Ascending aorta (tissue), 2 donors: ENCODE measurements around the gene GAB2. TPM values are rescaled to one million over a fixed set of nuclear protein-coding genes. Genes with fewer than 3 reads are reported as not detected.

Experiments used
- DNase-seq, 2 donors: peaks; one replicate each; pipeline ENCODE4 v3.0.0-alpha.2; 2019; ENCODE audit warnings: low spot score in 2 of 2
- H3K27ac ChIP-seq, 2 donors: fragments of 200-600 bp; sonication (generic); one replicate each; pipeline ENCODE4 v1.5.1; 2016 to 2017; ENCODE audit warnings: mild to moderate bottlenecking in 1 of 2
- H3K27me3 ChIP-seq: fragments of 200-600 bp; sonication (generic); one replicate; pipeline ENCODE4 v1.5.1; 2017
- H3K36me3 ChIP-seq, 2 donors: fragments of 200-600 bp; sonication (generic); one replicate each; pipeline ENCODE4 v1.5.1; 2016
- H3K4me1 ChIP-seq, 2 donors: fragments of 200-600 bp; sonication (generic); one replicate each; pipeline ENCODE4 v1.5.1; 2016 to 2017; ENCODE audit warnings: mild to moderate bottlenecking in 1 of 2
- H3K4me3 ChIP-seq, 2 donors: fragments of 200-600 bp; sonication (generic); one replicate each; pipeline ENCODE4 v1.5.1; 2016 to 2017; ENCODE audit warnings: mild to moderate bottlenecking in 1 of 2
- H3K9me3 ChIP-seq, 2 donors: fragments of 200-600 bp; sonication (generic); one replicate each; pipeline ENCODE4 v1.5.1; 2016
- CTCF ChIP-seq, 3 experiments: fragments of 200-600 bp in 2 of 3; fragments of 450-650 bp in 1 of 3; sonication (generic) in 2 of 3; IDR thresholded peaks; one replicate each; pipeline ENCODE4 v1.5.1; 2016 to 2019; ENCODE audit warnings: antibody characterized with exemption in 3 of 3, mild to moderate bottlenecking in 1 of 3, moderate library complexity in 1 of 3
- intact Hi-C: fragments of 100-400 bp; cut with DNase I; formaldehyde crosslinking; loops from one replicate; pipeline ENCODE4 v1.15.1; 2023
- total RNA-seq: library from RNA; depleted of rRNA; stranded (reverse); fragments of >200 nt; gene quantifications from one replicate; pipeline ENCODE4 v1.1.0, GENCODE V29; 2016

GAB2 gene
- total RNA-seq, 1 donor from 2014 or later = 21.6 TPM

GRCh38 chr11:78220218-78221157 is 197.1 kb downstream of the GAB2 start:
- peak in 1 of 2 donors; percentile 33 for DNase-seq

GRCh38 chr11:78219493-78220217 is 198.0 kb downstream of the GAB2 start:
- TF ChIP-seq CTCF (IDR thresholded peaks at IDR 0.05) = no peak
- intact Hi-C loops = no loop called here
- no peaks in the 10 kb centered on the region for H3K27me3 ChIP-seq
- peak in 1 of 2 donors; percentile 38 for DNase-seq
- H3K4me1 ChIP-seq = no peaks in the 10 kb centered on the region
- H3K27ac ChIP-seq = no peak overlapping the region
- H3K36me3 ChIP-seq = peaks cover 82 to 91% of the 10 kb centered on the region in 2 donors
- H3K9me3 ChIP-seq = no peaks in the 10 kb centered on the region
- no peak overlapping the region for H3K4me3 ChIP-seq

More at GRCh38 chr11:78220218-78221157, 197.1 kb downstream of the GAB2 start:
- intact Hi-C loops = no loop called here
- no peaks in the 10 kb centered on the region for H3K9me3 ChIP-seq
- TF ChIP-seq CTCF (IDR thresholded peaks at IDR 0.05) = no peak
- H3K27me3 ChIP-seq = no peaks in the 10 kb centered on the region
- peaks cover 87 to 92% of the 10 kb centered on the region in 2 donors for H3K36me3 ChIP-seq
- no peak overlapping the region for H3K4me3 ChIP-seq
- no peaks in the 10 kb centered on the region for H3K4me1 ChIP-seq
- H3K27ac ChIP-seq = no peak overlapping the region

GRCh38 chr11:78218707-78219492 is 198.7 kb downstream of the GAB2 start:
- peaks cover 74 to 89% of the 10 kb centered on the region in 2 donors for H3K36me3 ChIP-seq
- TF ChIP-seq CTCF (IDR thresholded peaks at IDR 0.05) = no peak
- DNase-seq = peak in 1 of 2 donors; percentile 52

GRCh38 chr11:78217650-78218541 is 199.7 kb downstream of the GAB2 start:
- no peak overlapping the region for H3K27ac ChIP-seq
- H3K27me3 ChIP-seq = no peaks in the 10 kb centered on the region
- no peaks in the 10 kb centered on the region for H3K9me3 ChIP-seq
- H3K4me1 ChIP-seq = no peaks in the 10 kb centered on the region
- intact Hi-C loops = no loop called here
- H3K36me3 ChIP-seq = peaks cover 64 to 83% of the 10 kb centered on the region in 2 donors
- TF ChIP-seq CTCF (IDR thresholded peaks at IDR 0.05) = no peak
- H3K4me3 ChIP-seq = no peak overlapping the region
- DNase-seq = peak in 1 of 2 donors; percentile 54

More at GRCh38 chr11:78218707-78219492, 198.7 kb downstream of the GAB2 start:
- intact Hi-C loops = no loop called here
- no peaks in the 10 kb centered on the region for H3K27me3 ChIP-seq
- no peaks in the 10 kb centered on the region for H3K4me1 ChIP-seq
- no peak overlapping the region for H3K4me3 ChIP-seq
- H3K9me3 ChIP-seq = no peaks in the 10 kb centered on the region
- peak overlapping the region; percentile 34 to 47 for H3K27ac ChIP-seq
